NB4 (cell line): ENCODE results near the gene NEK4.
"Not testable (repeated sequence)": the region's sequence is repeated elsewhere in the genome, so short reads cannot be mapped to it uniquely, and the experiment has no call there.

Experiments
- DNase-seq: peaks from one replicate; pipeline ENCODE4 v3.0.0; 2010; ENCODE audit warnings: low read depth
- H3K4me3 ChIP-seq: one replicate; pipeline ENCODE4 v1.5.1; 2011; ENCODE audit warnings: mild to moderate bottlenecking, low read depth, low read length, moderate library complexity
- MYC ChIP-seq: IDR thresholded peaks from 2 replicates; pipeline ENCODE4 v1.6.1; 2011; ENCODE audit warnings: low read depth, low read length
- POLR2A ChIP-seq: IDR thresholded peaks from 2 replicates; pipeline ENCODE4 v1.6.1; 2011; ENCODE audit warnings: mild to moderate bottlenecking; ENCODE audit not compliant: insufficient read length; ENCODE audit errors: extremely low read depth
- TF ChIP-seq, protein P1 (sequence below): IDR thresholded peaks from 2 replicates; pipeline ENCODE4 v1.6.1; 2011; ENCODE audit warnings: low read depth, low read length
- TF ChIP-seq, protein P2 (sequence below): IDR thresholded peaks from one replicate; pipeline ENCODE4 v1.5.1; 2012; ENCODE audit warnings: low read depth, low read length

Gene NEK4

DNA sequence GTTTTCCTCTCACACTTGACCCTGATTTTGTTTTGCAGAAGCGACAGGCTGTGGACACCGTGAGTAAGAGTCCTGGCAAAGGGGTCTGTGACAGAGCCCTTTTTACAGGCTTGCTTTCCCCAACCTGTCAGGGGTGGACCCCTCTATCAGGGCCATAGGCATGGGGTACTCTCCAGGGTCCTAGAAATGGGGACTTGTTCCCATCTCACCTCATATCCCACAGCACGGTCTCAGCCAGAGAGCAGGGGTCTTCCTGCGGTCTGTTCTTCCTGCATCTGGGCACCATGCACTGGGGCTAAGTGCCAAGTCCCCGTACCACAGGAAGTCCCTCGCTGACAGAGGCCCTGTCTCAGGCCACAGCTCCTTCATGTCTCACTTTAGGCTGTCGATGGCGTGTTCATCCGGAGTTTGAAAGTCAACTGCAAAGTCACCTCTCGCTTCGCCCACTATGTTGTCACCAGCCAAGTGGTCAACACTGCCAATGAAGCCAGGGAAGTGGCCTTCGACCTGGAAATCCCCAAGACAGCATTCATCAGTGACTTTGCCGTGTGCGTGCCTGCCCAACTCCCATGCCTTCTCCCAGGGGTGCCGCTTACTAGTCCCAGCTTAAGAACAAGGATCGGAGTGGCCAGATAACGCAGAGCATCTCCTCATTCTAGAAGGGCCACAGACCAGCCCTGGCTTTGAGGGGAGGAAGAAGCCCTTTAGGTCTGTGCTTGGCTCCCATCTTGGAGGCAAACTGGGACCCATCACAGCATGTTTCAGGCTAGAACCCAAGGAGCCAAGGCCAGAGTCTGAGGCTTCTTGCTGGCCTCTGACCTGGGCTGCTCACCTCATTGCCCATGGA is 7.4 kb upstream of the NEK4 start:
- DNase-seq: no peak
- TF ChIP-seq POLR2A (no peak), MYC (no peak)
- TF ChIP-seq, protein P1, sequence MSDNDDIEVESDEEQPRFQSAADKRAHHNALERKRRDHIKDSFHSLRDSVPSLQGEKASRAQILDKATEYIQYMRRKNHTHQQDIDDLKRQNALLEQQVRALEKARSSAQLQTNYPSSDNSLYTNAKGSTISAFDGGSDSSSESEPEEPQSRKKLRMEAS: no peak
- TF ChIP-seq, protein P2, sequence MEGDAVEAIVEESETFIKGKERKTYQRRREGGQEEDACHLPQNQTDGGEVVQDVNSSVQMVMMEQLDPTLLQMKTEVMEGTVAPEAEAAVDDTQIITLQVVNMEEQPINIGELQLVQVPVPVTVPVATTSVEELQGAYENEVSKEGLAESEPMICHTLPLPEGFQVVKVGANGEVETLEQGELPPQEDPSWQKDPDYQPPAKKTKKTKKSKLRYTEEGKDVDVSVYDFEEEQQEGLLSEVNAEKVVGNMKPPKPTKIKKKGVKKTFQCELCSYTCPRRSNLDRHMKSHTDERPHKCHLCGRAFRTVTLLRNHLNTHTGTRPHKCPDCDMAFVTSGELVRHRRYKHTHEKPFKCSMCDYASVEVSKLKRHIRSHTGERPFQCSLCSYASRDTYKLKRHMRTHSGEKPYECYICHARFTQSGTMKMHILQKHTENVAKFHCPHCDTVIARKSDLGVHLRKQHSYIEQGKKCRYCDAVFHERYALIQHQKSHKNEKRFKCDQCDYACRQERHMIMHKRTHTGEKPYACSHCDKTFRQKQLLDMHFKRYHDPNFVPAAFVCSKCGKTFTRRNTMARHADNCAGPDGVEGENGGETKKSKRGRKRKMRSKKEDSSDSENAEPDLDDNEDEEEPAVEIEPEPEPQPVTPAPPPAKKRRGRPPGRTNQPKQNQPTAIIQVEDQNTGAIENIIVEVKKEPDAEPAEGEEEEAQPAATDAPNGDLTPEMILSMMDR: no peak
- H3K4me3 ChIP-seq: no peak overlapping the region

DNA sequence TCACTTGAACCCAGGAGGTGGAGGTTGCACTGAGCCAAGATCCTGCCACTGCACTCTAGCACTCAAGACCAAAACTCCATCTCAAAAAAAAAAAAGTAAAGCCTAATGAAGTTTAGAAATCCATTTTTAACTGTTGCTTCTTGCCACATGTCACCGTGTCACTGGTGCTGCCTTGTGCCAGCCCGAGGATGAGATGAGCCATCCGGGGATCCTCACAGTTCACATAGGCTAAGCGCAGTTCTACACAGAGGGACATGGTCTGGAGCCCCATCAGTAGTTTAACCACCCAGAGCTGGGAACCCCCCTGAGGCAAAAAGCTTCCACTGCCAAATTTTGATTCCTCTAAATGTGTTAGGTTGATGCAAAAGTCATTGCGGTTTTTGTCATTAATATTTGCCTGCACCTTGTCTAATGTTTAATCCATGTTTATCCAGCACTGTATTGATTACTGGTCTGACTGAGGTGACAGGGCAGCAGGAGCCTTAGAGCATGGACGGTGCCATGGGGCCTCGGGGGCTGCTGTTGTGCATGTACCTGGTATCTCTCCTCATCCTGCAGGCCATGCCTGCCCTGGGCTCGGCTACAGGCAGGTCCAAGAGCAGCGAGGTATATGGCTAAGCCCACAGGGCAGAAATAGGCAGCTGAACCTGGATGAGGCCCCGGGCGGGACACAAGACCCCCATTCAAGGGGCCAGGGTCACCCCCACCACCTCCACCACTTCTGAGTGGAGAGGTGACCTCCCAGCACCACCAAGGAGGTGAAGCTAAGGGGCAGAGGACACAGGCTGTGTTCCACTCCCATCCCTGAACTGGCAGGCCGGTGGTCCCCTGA is 6.6 kb upstream of the NEK4 start, which contains the start of gene ITIH1:
Gene ITIH1, plus strand, starts transcription at position 473 of the 832 bp plus-strand sequence. Its CDS starts 17 bp downstream, at position 490.
- no peak for TF ChIP-seq POLR2A
- TF ChIP-seq MYC: no peak
- TF ChIP-seq, protein P1: no peak
- TF ChIP-seq, protein P2: no peak
- no peak for DNase-seq
- no peak within 1 kb of the TSS for H3K4me3 ChIP-seq

DNA sequence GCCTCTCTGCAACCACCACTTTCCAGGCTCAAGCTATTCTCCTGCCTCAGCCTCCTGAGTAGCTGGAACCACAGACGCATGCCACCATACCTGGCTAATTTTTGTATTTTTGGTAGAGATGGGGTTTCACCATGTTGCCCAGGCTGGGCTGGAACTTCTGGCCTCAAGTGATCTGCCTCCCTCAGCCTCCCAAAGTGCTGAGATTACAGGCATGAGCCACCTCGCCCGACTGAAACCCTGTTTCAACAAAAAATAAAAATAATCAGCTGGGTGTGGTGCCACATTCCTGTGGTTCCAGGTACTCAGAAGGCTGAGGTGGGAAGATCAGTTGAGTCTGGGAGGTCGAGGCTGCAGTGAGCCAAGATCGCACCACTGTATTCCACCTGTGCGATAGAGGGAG is 5.7 kb upstream of the NEK4 start:
- not testable (repeated sequence) for DNase-seq, H3K4me3 ChIP-seq

DNA sequence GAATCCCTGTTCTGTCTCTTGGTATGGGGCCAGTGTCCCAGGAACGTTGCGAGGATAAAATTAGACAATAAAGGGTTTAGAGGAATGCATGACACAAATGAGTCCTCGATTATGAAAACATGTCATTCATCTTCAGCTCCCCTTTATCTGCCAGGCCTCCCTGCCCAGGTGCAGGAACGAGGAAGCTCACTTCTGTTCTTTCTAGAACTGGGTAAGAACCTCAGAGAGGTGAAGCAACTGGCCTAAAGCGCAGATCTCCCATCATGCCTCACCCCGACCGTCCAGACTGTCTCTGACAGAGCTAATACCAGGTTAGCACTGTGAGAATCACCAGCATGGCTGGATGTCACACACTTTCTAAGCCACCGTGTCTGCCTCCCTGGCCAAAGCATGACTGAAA is 5.1 kb upstream of the NEK4 start:
- TF ChIP-seq, protein P2: no peak
- TF ChIP-seq POLR2A (no peak), MYC (no peak)
- TF ChIP-seq, protein P1: no peak
- no peak overlapping the region for H3K4me3 ChIP-seq
- no peak for DNase-seq

DNA sequence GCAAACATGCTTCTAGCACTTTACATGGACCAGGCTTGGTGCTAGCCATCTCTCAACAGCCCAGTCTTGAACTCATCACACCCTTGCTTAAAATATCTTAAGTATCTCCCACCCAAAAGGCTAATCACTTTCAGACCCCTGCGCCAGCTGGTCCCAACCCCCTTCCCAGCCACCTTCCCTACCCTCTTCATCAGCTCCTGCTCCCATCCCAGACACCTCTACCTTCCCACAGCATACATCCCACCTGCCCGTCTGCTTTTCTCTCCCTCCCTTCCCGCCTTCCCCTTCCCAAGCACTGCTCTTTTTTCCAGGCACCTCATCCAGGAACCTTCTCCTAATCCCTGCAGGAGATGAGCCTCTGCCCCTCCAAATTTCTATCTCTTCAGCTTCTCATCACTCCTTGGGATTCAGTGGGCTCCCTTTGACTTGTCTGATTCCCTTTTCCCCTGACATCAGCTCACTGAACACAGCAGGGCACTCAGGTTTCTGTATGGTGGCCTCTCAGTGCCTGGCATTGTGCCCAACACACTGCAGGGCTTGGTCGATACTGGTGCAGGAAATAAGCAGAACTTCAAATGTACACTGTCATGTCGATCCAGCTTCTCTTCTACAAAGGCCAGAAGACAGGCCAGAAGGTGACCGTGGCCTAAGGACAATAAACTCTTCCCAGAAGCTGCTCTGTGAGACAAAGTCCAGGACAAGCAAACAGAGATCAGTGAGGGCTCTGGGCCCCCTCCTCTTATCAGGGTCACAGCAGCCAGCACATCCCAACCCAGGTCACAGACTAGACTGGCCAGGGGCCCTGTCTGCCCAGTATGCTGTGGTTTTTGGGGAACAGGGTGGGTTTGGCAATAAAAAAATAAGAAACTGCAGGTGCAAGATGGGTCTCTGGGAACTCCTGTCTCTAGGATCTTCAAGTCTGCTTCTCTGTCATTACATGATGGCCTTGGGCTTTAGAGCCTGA is 4.4 kb upstream of the NEK4 start:
- TF ChIP-seq, protein P2: no peak
- TF ChIP-seq MYC (no peak), POLR2A (no peak)
- no peak overlapping the region for H3K4me3 ChIP-seq
- DNase-seq: no peak
